UCSD-AML1 (cell line): ENCODE results near the gene TMC1.

Experiments
- DNase-seq: peaks from one replicate; lab custom pipeline; 2025; ENCODE audit not compliant: unreplicated experiment; lab: John Stamatoyannopoulos, UW

Gene TMC1

GRCh38 chr9:72565535-72565934 is 44.1 kb downstream of the TMC1 start:
- DNase-seq = no peak

- no peak for DNase-seq
Measured at GRCh38 chr9:72574156-72574810, 52.9 kb downstream of the TMC1 start.

GRCh38 chr9:72575666-72576065 is 54.3 kb downstream of the TMC1 start:
- no peak for DNase-seq

GRCh38 chr9:72576087-72576486 is 54.7 kb downstream of the TMC1 start:
- no peak for DNase-seq

GRCh38 chr9:72577212-72577753 is 55.9 kb downstream of the TMC1 start:
- DNase-seq = no peak

GRCh38 chr9:72579190-72579589 is 57.8 kb downstream of the TMC1 start:
- no peak for DNase-seq

GRCh38 chr9:72579880-72580550 is 58.6 kb downstream of the TMC1 start:
- no peak for DNase-seq

- no peak for DNase-seq
Measured at GRCh38 chr9:72581694-72582093, 60.3 kb downstream of the TMC1 start.

- no peak for DNase-seq
Measured at GRCh38 chr9:72583370-72583769, 62.0 kb downstream of the TMC1 start.

GRCh38 chr9:72586388-72587130 is 65.2 kb downstream of the TMC1 start:
- DNase-seq = no peak

- no peak for DNase-seq
Measured at GRCh38 chr9:72588336-72588735, 66.9 kb downstream of the TMC1 start.

GRCh38 chr9:72589667-72590521 is 68.5 kb downstream of the TMC1 start:
- no peak for DNase-seq

- no peak for DNase-seq
Measured at GRCh38 chr9:72590824-72591223, 69.4 kb downstream of the TMC1 start.

GRCh38 chr9:72592502-72593403 is 71.3 kb downstream of the TMC1 start:
- no peak for DNase-seq

GRCh38 chr9:72596451-72597180 is 75.2 kb downstream of the TMC1 start:
- no peak for DNase-seq

GRCh38 chr9:72597181-72597517 is 75.7 kb downstream of the TMC1 start:
- no peak for DNase-seq

GRCh38 chr9:72597601-72598000 is 76.2 kb downstream of the TMC1 start:
- DNase-seq = no peak

GRCh38 chr9:72598639-72599038 is 77.2 kb downstream of the TMC1 start:
- DNase-seq = no peak

GRCh38 chr9:72599874-72600534 is 78.6 kb downstream of the TMC1 start:
- DNase-seq = no peak
